GM23248 (cell line): ENCODE data around the gene PEX13. TPM values are rescaled to one million over a fixed set of nuclear protein-coding genes. Genes with fewer than 3 reads are reported as not detected.
"Not testable (repeated sequence)": the region's sequence is repeated elsewhere in the genome, so short reads cannot be mapped to it uniquely, and the experiment has no call there.

Experiments
- DNase-seq: peaks from one replicate; pipeline ENCODE4 v3.0.0-alpha.2; 2015
- H2AFZ ChIP-seq: fragments of 200-600 bp; sonication (generic); 2 replicates; pipeline ENCODE4 v1.6.1; 2016; ENCODE audit warnings: antibody characterized with exemption
- H3F3A ChIP-seq: fragments of 200-600 bp; sonication (generic); 2 replicates; pipeline ENCODE4 v1.6.1; 2016; ENCODE audit warnings: mild to moderate bottlenecking, antibody characterized with exemption, mixed run types; ENCODE audit not compliant: insufficient read depth
- H3K27ac ChIP-seq: fragments of 200-600 bp; sonication (generic); 2 replicates; pipeline ENCODE4 v1.5.1; 2016; ENCODE audit warnings: mild to moderate bottlenecking
- H3K27me3 ChIP-seq: fragments of 200-600 bp; sonication (generic); replicated peaks from 2 replicates; pipeline ENCODE4 v1.6.1; 2016; ENCODE audit warnings: mild to moderate bottlenecking; ENCODE audit not compliant: insufficient read depth
- H3K36me3 ChIP-seq: fragments of 200-600 bp; sonication (generic); 2 replicates; pipeline ENCODE4 v1.6.1; 2016; ENCODE audit warnings: low read depth, mild to moderate bottlenecking
- H3K4me1 ChIP-seq: fragments of 200-600 bp; sonication (generic); 2 replicates; pipeline ENCODE4 v1.6.1; 2016; ENCODE audit warnings: mild to moderate bottlenecking; ENCODE audit not compliant: insufficient read depth
- H3K4me2 ChIP-seq: fragments of 200-600 bp; sonication (generic); one replicate; pipeline ENCODE4 v1.6.1; 2016; ENCODE audit warnings: mild to moderate bottlenecking; ENCODE audit not compliant: unreplicated experiment
- H3K4me3 ChIP-seq: fragments of 200-600 bp; sonication (generic); 2 replicates; pipeline ENCODE4 v1.5.1; 2016; ENCODE audit warnings: mild to moderate bottlenecking
- H3K79me2 ChIP-seq: fragments of 200-600 bp; sonication (generic); 2 replicates; pipeline ENCODE4 v1.6.1; 2016; ENCODE audit warnings: mild to moderate bottlenecking; ENCODE audit not compliant: insufficient read depth
- H3K9ac ChIP-seq: fragments of 200-600 bp; sonication (generic); 2 replicates; pipeline ENCODE4 v1.6.1; 2016; ENCODE audit warnings: mild to moderate bottlenecking
- H3K9me2 ChIP-seq: fragments of 200-600 bp; sonication (generic); 2 replicates; pipeline ENCODE4 v1.6.1; 2016; ENCODE audit warnings: mixed run types, mild to moderate bottlenecking, moderate library complexity; ENCODE audit not compliant: insufficient read depth
- H3K9me3 ChIP-seq: fragments of 200-600 bp; sonication (generic); one replicate; pipeline ENCODE4 v1.6.1; 2017; ENCODE audit warnings: low read depth
- H4K20me1 ChIP-seq: fragments of 200-600 bp; sonication (generic); 2 replicates; pipeline ENCODE4 v1.6.0; 2016; ENCODE audit not compliant: insufficient read depth
- EZH2 ChIP-seq: fragments of 200-600 bp; sonication (generic); IDR thresholded peaks from 2 replicates; pipeline ENCODE4 v1.6.1; 2018; ENCODE audit warnings: antibody characterized with exemption, mild to moderate bottlenecking; ENCODE audit not compliant: insufficient read depth, poor library complexity, severe bottlenecking
- EZH2phosphoT487 ChIP-seq: fragments of 200-600 bp; sonication (generic); IDR thresholded peaks from 2 replicates; pipeline ENCODE4 v1.6.1; 2018; ENCODE audit warnings: antibody characterized with exemption, moderate library complexity, mild to moderate bottlenecking, low read depth; ENCODE audit not compliant: insufficient read depth
- WGBS, 2 experiments: methylation state at CpG; one replicate each; pipeline ENCODE4 v1.1.6; 2015 to 2017; ENCODE audit warnings: low lambda C conversion rate in 2 of 2, low coverage in 1 of 2; ENCODE audit errors: missing lambda C conversion rate in 2 of 2; 5-methylcytosine and 5-hydroxymethylcytosine counted together
- in situ Hi-C: fragments of 300-500 bp; cut with MboI; formaldehyde crosslinking; loops from 2 replicates; pipeline ENCODE4 v1.15.0; 2020
- polyA plus RNA-seq: library from polyadenylated mRNA; unstranded; fragments of >200 nt; fragmentation: Nextera tagmentation; extraction: Ambion mirVana; gene quantifications from 2 replicates; pipeline ENCODE4 v1.2.1, GENCODE V29; 2016
- total RNA-seq: library from RNA; depleted of rRNA; stranded (reverse); fragments of >200 nt; shearing (Covaris generic); gene quantifications from 2 replicates; pipeline ENCODE4 v1.2.3, GENCODE V29; 2014

PEX13 gene
- total and polyA plus RNA-seq, 2 experiments from 2014 or later, result 22.4 to 43.6 TPM

- Histone ChIP-seq H3K27ac (peak overlapping the region; percentile 63), H3K79me2 (peaks cover 12% of the 10 kb centered on the region), H3K4me2 (peak overlapping the region; percentile 32), H3F3A (peaks cover 8% of the 10 kb centered on the region; the same call in 1 of the 2 replicates), H3K9ac (peak overlapping the region; percentile 42), H3K36me3 (no peaks in the 10 kb centered on the region), H3K9me2 (no peaks in the 10 kb centered on the region), H3K27me3 (no peaks in the 10 kb centered on the region), H4K20me1 (no peaks in the 10 kb centered on the region), H2AFZ (peak overlapping the region; percentile 22), H3K4me3 (no peak overlapping the region), H3K9me3 (no peaks in the 10 kb centered on the region), H3K4me1 (peaks cover 18% of the 10 kb centered on the region)
- 2 to 5% methylated on average over 1 of the region's 1 CpG for WGBS, 2 experiments
- peak; percentile 57 for DNase-seq
- TF ChIP-seq EZH2 (no peak), EZH2phosphoT487 (no peak)
- in situ Hi-C loops, result no loop called here
Measured at GRCh38 chr2:61011678-61012077, 5.8 kb upstream of the PEX13 start.

- H3K9me3 ChIP-seq, H3K36me3 ChIP-seq, H3K4me3 ChIP-seq, in situ Hi-C loops, H3F3A ChIP-seq, H4K20me1 ChIP-seq, H3K9me2 ChIP-seq, H3K27me3 ChIP-seq: not testable (repeated sequence)
- Histone ChIP-seq H3K4me1 (peaks cover 18% of the 10 kb centered on the region), H3K9ac (peak overlapping the region; percentile 42), H3K4me2 (peak overlapping the region; percentile 32), H3K27ac (peak overlapping the region; percentile 63), H2AFZ (peak overlapping the region; percentile 22), H3K79me2 (peaks cover 17% of the 10 kb centered on the region)
- 43 to 47% methylated on average over 2 of the region's 2 CpGs for WGBS, 2 experiments
- peak; percentile 77 for DNase-seq
Measured at GRCh38 chr2:61012303-61012702, 5.2 kb upstream of the PEX13 start.

- TF ChIP-seq EZH2phosphoT487 (no peak), EZH2 (no peak)
- Histone ChIP-seq H3K27me3 (no peaks in the 10 kb centered on the region), H3K27ac (no peak overlapping the region), H2AFZ (no peak overlapping the region), H3K36me3 (no peaks in the 10 kb centered on the region), H3K4me1 (peaks cover 18% of the 10 kb centered on the region), H3K9me2 (no peaks in the 10 kb centered on the region), H3F3A (peaks cover 13% of the 10 kb centered on the region; the same call in 1 of the 2 replicates), H3K9ac (no peak overlapping the region), H3K79me2 (peaks cover 26% of the 10 kb centered on the region), H3K4me3 (no peak overlapping the region), H4K20me1 (no peaks in the 10 kb centered on the region), H3K9me3 (no peaks in the 10 kb centered on the region), H3K4me2 (no peak overlapping the region)
- WGBS, 2 experiments, result 77 to 91% methylated on average over 3 of the region's 3 CpGs
- DNase-seq, result no peak
- in situ Hi-C loops, result no loop called here
Measured at GRCh38 chr2:61013382-61013781, 4.1 kb upstream of the PEX13 start.

DNA sequence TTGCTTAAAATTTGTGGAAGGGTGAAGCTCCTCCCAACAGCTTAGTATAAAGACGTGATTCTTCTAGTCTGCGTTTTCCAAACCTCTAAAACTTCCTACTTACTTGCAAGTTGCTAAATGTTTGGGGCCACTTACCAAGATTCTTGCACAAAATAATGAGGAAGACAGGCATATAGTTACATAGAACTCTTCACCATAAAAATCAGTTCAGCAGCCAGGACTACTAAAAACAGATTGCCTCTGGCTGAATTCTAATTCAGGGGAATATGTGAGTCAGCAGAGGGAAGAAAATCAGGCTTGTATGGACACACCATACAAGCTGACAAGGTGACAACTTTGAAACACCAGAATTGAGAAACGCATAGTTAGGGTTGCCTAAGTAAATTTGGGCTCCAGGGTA lies 2.8 kb upstream of the PEX13 start:
- H4K20me1 ChIP-seq, result no peaks in the 10 kb centered on the region
- no peaks in the 10 kb centered on the region for H3K27me3 ChIP-seq
- no peak overlapping the region for H3K27ac ChIP-seq
- no peaks in the 10 kb centered on the region for H3K36me3 ChIP-seq
- no peak overlapping the region for H3K4me2 ChIP-seq
- peaks cover 39% of the 10 kb centered on the region for H3K79me2 ChIP-seq
- in situ Hi-C loops, result no loop called here
- peaks cover 18% of the 10 kb centered on the region; the same call in 1 of the 2 replicates for H3F3A ChIP-seq
- H3K4me3 ChIP-seq, result no peak overlapping the region
- no peak for DNase-seq
- no peaks in the 10 kb centered on the region for H3K9me3 ChIP-seq
- 74 to 75% methylated on average over 3 of the region's 3 CpGs for WGBS, 2 experiments
- no peaks in the 10 kb centered on the region for H3K9me2 ChIP-seq
- H3K4me1 ChIP-seq, result peaks cover 25% of the 10 kb centered on the region
- H2AFZ ChIP-seq, result no peak overlapping the region
- H3K9ac ChIP-seq, result no peak overlapping the region
- TF ChIP-seq EZH2phosphoT487, result no peak
- TF ChIP-seq EZH2, result no peak

DNA sequence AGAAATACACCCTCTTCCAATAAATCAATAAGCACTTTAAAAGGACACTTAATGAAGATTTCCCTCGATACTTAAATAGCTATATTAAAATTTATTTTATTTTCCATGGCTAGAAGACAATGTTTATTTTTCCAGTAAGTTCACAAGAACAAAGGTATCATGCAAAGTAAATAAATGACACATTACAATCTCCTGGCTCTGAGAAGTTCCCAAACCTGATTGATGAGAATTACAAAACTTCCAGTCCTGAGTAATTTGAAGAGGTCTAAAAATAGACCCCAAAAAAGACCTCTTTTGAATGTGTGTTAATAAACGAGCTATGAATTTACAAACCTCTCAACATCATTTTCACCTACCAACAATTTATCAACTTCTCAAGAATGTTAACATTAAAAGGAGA lies 1.5 kb upstream of the PEX13 start:
- H3K27ac ChIP-seq, result no peak overlapping the region
- H3F3A ChIP-seq, result peaks cover 18% of the 10 kb centered on the region; the same call in 1 of the 2 replicates
- H3K27me3 ChIP-seq, result no peaks in the 10 kb centered on the region
- H2AFZ ChIP-seq, result peak overlapping the region; percentile 93
- WGBS, 2 experiments, result 43 to 47% methylated on average over 2 of the region's 2 CpGs
- in situ Hi-C loops, result no loop called here
- peaks cover 52% of the 10 kb centered on the region for H3K79me2 ChIP-seq
- H3K36me3 ChIP-seq, result no peaks in the 10 kb centered on the region
- H3K9me3 ChIP-seq, result no peaks in the 10 kb centered on the region
- no peak for DNase-seq
- H3K4me3 ChIP-seq, result peak overlapping the region; percentile 90
- no peaks in the 10 kb centered on the region for H3K9me2 ChIP-seq
- H3K9ac ChIP-seq, result peak overlapping the region; percentile 87
- TF ChIP-seq EZH2, result no peak
- TF ChIP-seq EZH2phosphoT487, result no peak
- H3K4me2 ChIP-seq, result peak overlapping the region; percentile 81
- peaks cover 28% of the 10 kb centered on the region for H3K4me1 ChIP-seq
- H4K20me1 ChIP-seq, result no peaks in the 10 kb centered on the region
